Gastroesophageal sphincter (tissue), 3 donors: ENCODE measurements around the gene SMIM13.

Experiments
- CTCF ChIP-seq, 4 experiments: fragments of 200-600 bp in 2 of 4; fragments of 450-650 bp in 2 of 4; sonication (generic) in 1 of 4; IDR thresholded peaks; one replicate each; pipeline ENCODE4 v1.5.1; 2017 to 2019; ENCODE audit warnings: antibody characterized with exemption in 4 of 4, mild to moderate bottlenecking in 2 of 4, moderate library complexity in 2 of 4
- POLR2A ChIP-seq, 2 donors: fragments of 450-650 bp; IDR thresholded peaks; one replicate each; pipeline ENCODE4 v1.6.1; 2017; ENCODE audit warnings: antibody characterized with exemption in 2 of 2, mild to moderate bottlenecking in 2 of 2, moderate library complexity in 1 of 2

GRCh38 chr6:11089695-11090094, 3.9 kb upstream of the SMIM13 start:
- TF ChIP-seq CTCF (IDR thresholded peaks at IDR 0.05) = no peak
- TF ChIP-seq POLR2A (IDR thresholded peaks at IDR 0.05) = no peak
